ENCODE measurements around the gene SPATA20.

- no peak for TF ChIP-seq POLR2A (IDR thresholded peaks at IDR 0.05; ENCODE audit: insufficient read depth in 1 of 2, low read depth in 2 of 2, low read length in 2 of 2)
- TF ChIP-seq REST (IDR thresholded peaks at IDR 0.05; ENCODE audit: borderline replicate concordance in 1 of 2, low read depth in 1 of 2, low read length in 2 of 2), result no peak
- TF ChIP-seq ZNF30 (CRISPR knock-in tag; IDR thresholded peaks at IDR 0.05), result no peak
- TF ChIP-seq ATF5 (CRISPR knock-in tag; IDR thresholded peaks at IDR 0.05; ENCODE audit: low read depth), result no peak
- TF ChIP-seq KDM1A (CRISPR knock-in tag; IDR thresholded peaks at IDR 0.05), result no peak
These were observed 47.7 kb upstream of the SPATA20 start for GRCh38 chr17:50499270-50499669.

Data from HepG2 (cell line).